Loucy (cell line): ENCODE data around the gene ETFA.

Source experiments
- H2AFZ ChIP-seq: fragments of 200-600 bp; sonication (generic); 2 replicates; pipeline ENCODE4 v1.6.0; 2016; ENCODE audit warnings: antibody characterized with exemption, mild to moderate bottlenecking, low read length, moderate library complexity
- H3F3A ChIP-seq: fragments of 200-600 bp; 2 replicates; pipeline ENCODE4 v1.6.0; 2016; ENCODE audit warnings: antibody characterized with exemption, low read depth, mild to moderate bottlenecking
- H3K27me3 ChIP-seq: fragments of 200-600 bp; sonication (generic); 2 replicates; pipeline ENCODE4 v1.6.1; 2014; ENCODE audit warnings: low read length, mild to moderate bottlenecking; ENCODE audit not compliant: insufficient read depth, poor library complexity, severe bottlenecking
- H3K36me3 ChIP-seq: fragments of 200-600 bp; sonication (generic); 2 replicates; pipeline ENCODE4 v1.6.1; 2016; ENCODE audit warnings: low read length; ENCODE audit not compliant: insufficient read depth
- H3K4me1 ChIP-seq: fragments of 200-600 bp; sonication (generic); 2 replicates; pipeline ENCODE4 v1.5.1; 2014; ENCODE audit warnings: low read length, mild to moderate bottlenecking; ENCODE audit not compliant: insufficient read depth, poor library complexity, severe bottlenecking
- H3K4me2 ChIP-seq: fragments of 200-600 bp; sonication (generic); 2 replicates; pipeline ENCODE4 v1.6.0; 2014; ENCODE audit warnings: antibody characterized with exemption, low read length, low read depth, mild to moderate bottlenecking; ENCODE audit not compliant: poor library complexity, severe bottlenecking
- H3K4me3 ChIP-seq: fragments of 200-600 bp; sonication (generic); 2 replicates; pipeline ENCODE4 v1.5.1; 2014; ENCODE audit warnings: low read length, mild to moderate bottlenecking, mixed read lengths; ENCODE audit not compliant: poor library complexity, severe bottlenecking
- H3K79me2 ChIP-seq: fragments of 200-600 bp; sonication (generic); 2 replicates; pipeline ENCODE4 v1.6.1; 2014; ENCODE audit warnings: low read length; ENCODE audit not compliant: insufficient read depth
- H3K9ac ChIP-seq: fragments of 200-600 bp; sonication (generic); 2 replicates; pipeline ENCODE4 v1.6.0; 2014; ENCODE audit warnings: mild to moderate bottlenecking, low read depth, low read length, moderate library complexity; ENCODE audit not compliant: poor library complexity, severe bottlenecking
- H3K9me2 ChIP-seq: fragments of 200-600 bp; sonication (generic); replicated peaks from 2 replicates; pipeline ENCODE4 v1.6.1; 2016; ENCODE audit warnings: low read depth, low read length, mixed read lengths
- H3K9me3 ChIP-seq: fragments of 200-600 bp; sonication (generic); 2 replicates; pipeline ENCODE4 v1.6.1; 2014; ENCODE audit warnings: mild to moderate bottlenecking, antibody characterized with exemption, low read length, low read depth; ENCODE audit not compliant: insufficient read depth
- H4K20me1 ChIP-seq: fragments of 200-600 bp; sonication (generic); 2 replicates; pipeline ENCODE4 v1.6.0; 2014; ENCODE audit warnings: antibody characterized with exemption, low read length, mild to moderate bottlenecking; ENCODE audit not compliant: insufficient read depth, poor library complexity, severe bottlenecking
- EZH2phosphoT487 ChIP-seq: fragments of 200-600 bp; IDR thresholded peaks from 2 replicates; pipeline ENCODE4 v1.6.1; 2018; ENCODE audit warnings: antibody characterized with exemption, mild to moderate bottlenecking, moderate library complexity, borderline replicate concordance
- TF ChIP-seq, protein P1 (sequence below): fragments of 200-600 bp; sonication (generic); conservative IDR thresholded peaks from 2 replicates; pipeline ENCODE4 v1.5.1; 2014; ENCODE audit warnings: mild to moderate bottlenecking, antibody characterized with exemption, low read length

ETFA gene

DNA sequence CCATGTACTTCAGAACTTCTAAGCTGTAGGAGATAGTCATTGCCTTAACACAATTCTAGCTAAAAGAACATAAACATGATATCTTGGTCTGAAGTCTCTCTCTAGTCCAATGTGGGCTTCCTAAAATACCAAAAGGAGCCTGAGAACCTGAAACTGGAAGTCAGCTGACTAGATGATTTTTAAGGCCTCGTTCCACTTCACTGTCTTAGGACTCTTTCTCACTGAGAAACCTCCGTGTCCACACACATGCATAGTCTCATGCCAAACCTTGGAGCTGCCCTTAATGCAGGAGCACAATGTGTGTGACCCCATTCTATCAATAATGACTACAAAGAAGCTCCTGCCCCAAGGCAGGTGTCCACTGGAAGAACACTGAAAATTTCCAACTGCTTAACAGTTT is 87.7 kb downstream of the ETFA start:
- no peaks in the 10 kb centered on the region for H3K27me3 ChIP-seq
- H3K4me3 ChIP-seq, result no peak overlapping the region
- no peaks in the 10 kb centered on the region for H3F3A ChIP-seq
- no peaks in the 10 kb centered on the region for H4K20me1 ChIP-seq
- H3K79me2 ChIP-seq, result no peaks in the 10 kb centered on the region
- no peak overlapping the region for H3K9ac ChIP-seq
- no peaks in the 10 kb centered on the region for H3K9me3 ChIP-seq
- H3K4me2 ChIP-seq, result no peak overlapping the region
- no peak overlapping the region for H2AFZ ChIP-seq
- TF ChIP-seq EZH2phosphoT487, result no peak
- TF ChIP-seq, protein P1, sequence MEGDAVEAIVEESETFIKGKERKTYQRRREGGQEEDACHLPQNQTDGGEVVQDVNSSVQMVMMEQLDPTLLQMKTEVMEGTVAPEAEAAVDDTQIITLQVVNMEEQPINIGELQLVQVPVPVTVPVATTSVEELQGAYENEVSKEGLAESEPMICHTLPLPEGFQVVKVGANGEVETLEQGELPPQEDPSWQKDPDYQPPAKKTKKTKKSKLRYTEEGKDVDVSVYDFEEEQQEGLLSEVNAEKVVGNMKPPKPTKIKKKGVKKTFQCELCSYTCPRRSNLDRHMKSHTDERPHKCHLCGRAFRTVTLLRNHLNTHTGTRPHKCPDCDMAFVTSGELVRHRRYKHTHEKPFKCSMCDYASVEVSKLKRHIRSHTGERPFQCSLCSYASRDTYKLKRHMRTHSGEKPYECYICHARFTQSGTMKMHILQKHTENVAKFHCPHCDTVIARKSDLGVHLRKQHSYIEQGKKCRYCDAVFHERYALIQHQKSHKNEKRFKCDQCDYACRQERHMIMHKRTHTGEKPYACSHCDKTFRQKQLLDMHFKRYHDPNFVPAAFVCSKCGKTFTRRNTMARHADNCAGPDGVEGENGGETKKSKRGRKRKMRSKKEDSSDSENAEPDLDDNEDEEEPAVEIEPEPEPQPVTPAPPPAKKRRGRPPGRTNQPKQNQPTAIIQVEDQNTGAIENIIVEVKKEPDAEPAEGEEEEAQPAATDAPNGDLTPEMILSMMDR, result no peak
- H3K4me1 ChIP-seq, result no peaks in the 10 kb centered on the region
- no peaks in the 10 kb centered on the region for H3K9me2 ChIP-seq
- H3K36me3 ChIP-seq, result peaks cover 59% of the 10 kb centered on the region

DNA sequence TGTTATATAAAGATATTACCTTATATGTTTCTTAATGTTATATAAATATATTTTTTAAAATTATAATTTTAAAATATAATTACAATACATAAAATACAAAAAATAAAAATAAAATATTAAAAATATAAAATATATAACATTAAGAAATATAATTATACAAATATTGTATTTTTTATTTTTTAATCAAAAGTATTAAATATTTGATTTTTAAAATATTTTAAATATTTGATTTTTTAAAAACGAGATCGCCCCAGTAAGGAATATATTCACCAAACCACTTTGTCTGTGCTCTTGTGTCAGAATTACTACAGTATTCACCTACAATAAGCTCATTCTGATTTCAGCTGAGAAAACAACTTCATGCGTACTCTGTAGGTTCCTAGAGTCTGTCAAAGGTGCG is 89.1 kb downstream of the ETFA start:
- Histone ChIP-seq H4K20me1 (no peaks in the 10 kb centered on the region), H3K79me2 (no peaks in the 10 kb centered on the region), H3K9ac (no peak overlapping the region), H3K4me1 (no peaks in the 10 kb centered on the region), H3K36me3 (peaks cover 57% of the 10 kb centered on the region), H3K27me3 (no peaks in the 10 kb centered on the region), H3K4me2 (no peak overlapping the region), H3K4me3 (no peak overlapping the region), H3K9me2 (no peaks in the 10 kb centered on the region), H2AFZ (no peak overlapping the region), H3F3A (no peaks in the 10 kb centered on the region), H3K9me3 (no peaks in the 10 kb centered on the region)
- TF ChIP-seq, protein P1, result no peak
- no peak for TF ChIP-seq EZH2phosphoT487

DNA sequence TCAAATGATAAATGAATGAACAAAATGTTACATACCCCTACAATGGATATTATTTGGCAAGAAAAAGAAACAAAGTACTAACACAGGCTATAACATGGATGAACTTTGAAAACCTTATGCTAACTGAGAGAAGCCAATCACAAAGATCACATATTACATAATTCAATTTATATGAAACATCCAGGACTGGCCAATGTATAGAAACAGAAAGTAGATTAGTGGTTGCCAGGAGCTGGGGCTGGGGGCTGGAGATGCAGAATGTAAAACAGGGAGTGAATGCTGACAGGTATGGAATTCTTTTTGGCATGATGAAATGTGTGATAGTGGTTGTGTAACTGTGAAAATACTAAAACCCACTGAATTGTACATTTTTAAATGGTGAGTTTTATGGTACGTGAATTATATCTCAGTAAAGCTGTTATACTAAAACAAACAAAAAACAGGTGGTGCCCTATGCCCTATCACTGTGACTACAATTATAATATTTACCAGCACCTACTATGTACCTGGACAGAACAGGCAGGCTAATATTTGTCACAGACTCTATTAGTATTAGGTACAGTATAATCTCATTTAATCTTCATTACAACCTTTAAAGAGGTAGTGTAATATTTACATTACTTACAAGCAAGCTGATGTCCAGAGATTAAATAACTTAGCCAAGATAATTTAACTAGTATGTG is 90.0 kb downstream of the ETFA start:
- Histone ChIP-seq H3K9me2 (no peaks in the 10 kb centered on the region), H3K4me1 (no peaks in the 10 kb centered on the region), H3K9me3 (no peaks in the 10 kb centered on the region), H3K4me2 (no peak overlapping the region), H4K20me1 (no peaks in the 10 kb centered on the region), H2AFZ (no peak overlapping the region), H3F3A (no peaks in the 10 kb centered on the region), H3K4me3 (no peak overlapping the region), H3K79me2 (no peaks in the 10 kb centered on the region), H3K36me3 (peaks cover 59% of the 10 kb centered on the region), H3K9ac (no peak overlapping the region), H3K27me3 (no peaks in the 10 kb centered on the region)
- no peak for TF ChIP-seq EZH2phosphoT487
- TF ChIP-seq, protein P1, result no peak
